ENCODE results near the gene ABHD4.

The ABHD4 gene

DNA sequence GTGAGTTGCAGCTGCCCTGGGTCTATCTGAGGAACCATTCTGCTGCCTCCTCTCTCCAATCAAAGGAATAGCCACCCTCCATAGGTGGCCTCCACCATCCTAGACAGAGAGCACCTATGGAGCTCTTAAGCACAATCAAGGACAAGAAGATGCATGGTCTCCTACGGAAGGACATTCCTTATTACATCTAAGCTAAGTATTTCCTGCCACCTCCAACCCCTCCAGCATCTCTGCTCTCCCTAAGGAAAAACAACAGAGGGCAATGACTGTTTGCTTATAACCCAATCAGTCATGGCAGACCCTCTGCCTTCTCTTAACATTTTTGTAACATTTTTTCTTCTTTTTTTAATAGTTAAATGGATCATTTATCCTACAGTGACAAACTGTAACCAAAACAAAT, 60.8 kb downstream of the ABHD4 start:
- in situ Hi-C loops (cut with HindIII; ENCODE audit: low sequenced_read_pairs) = no loop called here

DNA sequence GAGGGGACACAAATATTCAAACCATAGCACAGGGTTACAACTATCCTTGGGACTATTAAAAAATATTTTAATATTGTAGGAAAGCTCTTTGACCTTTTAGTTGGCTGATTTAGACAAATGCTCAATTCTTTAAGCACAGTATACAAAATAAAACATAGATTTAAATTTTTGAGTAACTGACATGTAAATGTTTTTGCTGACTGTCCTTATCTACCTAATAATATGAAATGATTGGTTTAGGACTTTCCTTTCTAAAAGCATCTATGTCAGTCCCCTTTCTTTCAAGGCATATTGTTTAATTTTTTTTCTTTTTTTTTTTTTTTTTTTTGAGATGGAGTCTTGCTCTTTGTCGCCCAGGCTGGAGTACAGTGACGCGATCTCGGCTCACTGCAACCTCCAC, 62.6 kb downstream of the ABHD4 start:
- in situ Hi-C loops (cut with HindIII; ENCODE audit: low sequenced_read_pairs) = no loop called here

All from endothelial cell of hepatic sinusoid (primary cell).